Measurements from ENCODE around the gene TSNAX.

TSNAX gene

GRCh38 chr1:231612393-231613089, 84.1 kb downstream of the TSNAX start:
- in situ Hi-C loops (cut with HindIII; ENCODE audit: low pct_ligation_motif_present, low pct_unique_long_range_greater_than_20kb, low sequenced_read_pairs): no loop called here
- DNase-seq: no peak

GRCh38 chr1:231613419-231614349, 85.2 kb downstream of the TSNAX start:
- DNase-seq: no peak
- in situ Hi-C loops (cut with HindIII; ENCODE audit: low pct_ligation_motif_present, low pct_unique_long_range_greater_than_20kb, low sequenced_read_pairs): no loop called here
